HL-60/S4 treated with retinoic acid at 250 ng/mL for 4 days and 3 days (cell line): ENCODE results near the gene TMEM273.

ENCODE experiments used
- in situ Hi-C: fragments of 300-500 bp; cut with MboI; formaldehyde crosslinking; loops from 2 replicates; pipeline ENCODE4 v1.7.0; 2022; ENCODE audit warnings: low sequenced_read_pairs

TMEM273 gene

DNA sequence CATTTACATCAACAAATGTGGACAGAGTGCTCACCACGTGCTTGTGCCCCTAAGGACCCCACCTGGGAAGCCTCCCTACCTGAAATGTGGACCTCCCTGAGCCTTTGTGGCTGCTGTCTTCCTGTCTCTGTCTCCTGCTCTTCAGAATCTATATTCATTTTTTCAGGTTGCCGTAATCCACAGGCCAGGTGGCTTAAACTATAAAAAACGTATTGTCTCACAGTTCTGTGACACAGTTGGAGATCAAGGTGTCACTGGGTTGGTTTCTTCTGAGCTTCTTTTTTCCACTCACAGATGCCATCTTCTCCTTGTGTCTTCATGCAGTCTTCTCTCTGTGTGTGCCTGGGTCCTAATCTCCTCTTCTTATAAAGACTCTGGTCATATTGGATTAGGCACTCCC lies 67.3 kb downstream of the TMEM273 start:
- in situ Hi-C loops, result no loop called here

DNA sequence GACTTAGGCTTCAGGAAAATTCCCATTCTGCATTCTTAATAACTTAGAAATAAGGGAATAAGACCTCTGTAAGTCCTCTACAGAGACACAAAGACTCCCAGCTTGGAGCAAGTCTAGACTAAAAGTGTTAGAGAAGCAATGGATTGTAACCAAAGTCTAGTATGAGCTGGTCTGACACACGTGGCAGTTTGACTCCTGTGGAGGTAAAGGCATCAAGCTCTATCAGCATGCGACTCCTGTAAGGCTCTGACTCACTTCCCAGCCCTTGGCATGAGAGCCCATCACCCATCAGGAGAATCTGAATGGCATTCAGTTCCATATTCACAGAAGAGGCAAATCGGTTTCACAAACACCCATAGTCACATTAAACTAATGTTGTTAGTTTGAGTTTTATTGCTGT lies 68.4 kb downstream of the TMEM273 start:
- in situ Hi-C loops, result no loop called here

DNA sequence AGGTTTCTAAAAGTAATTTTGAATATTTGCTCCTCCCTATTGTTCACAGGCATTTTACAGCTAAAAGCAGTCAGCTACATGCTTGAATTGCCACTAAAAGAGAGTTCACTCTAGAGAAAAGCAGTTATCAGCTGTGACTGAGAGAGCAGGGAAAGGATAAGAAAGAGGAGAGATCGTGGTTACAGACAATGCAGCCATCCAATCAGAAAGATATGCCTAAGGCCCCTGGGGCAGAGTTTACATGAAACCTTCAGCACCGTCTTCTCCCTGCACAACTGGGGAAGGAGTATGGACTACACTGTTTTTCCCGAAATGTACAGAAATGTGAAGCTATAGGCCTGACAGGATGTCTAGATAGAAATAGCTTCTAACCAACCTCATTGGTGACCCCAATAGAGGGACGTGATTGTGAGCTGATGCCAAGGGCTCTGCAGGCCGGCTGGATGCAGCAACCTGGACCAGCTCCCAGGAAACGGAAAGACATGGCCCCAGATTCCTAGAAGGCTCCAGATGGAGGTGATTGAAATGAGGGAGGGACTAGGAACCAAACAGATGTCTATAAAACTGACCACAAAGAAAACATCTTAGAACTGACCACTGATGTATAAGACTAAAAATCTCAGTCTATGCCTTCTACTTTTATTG lies 69.6 kb downstream of the TMEM273 start:
- in situ Hi-C loops, result no loop called here

DNA sequence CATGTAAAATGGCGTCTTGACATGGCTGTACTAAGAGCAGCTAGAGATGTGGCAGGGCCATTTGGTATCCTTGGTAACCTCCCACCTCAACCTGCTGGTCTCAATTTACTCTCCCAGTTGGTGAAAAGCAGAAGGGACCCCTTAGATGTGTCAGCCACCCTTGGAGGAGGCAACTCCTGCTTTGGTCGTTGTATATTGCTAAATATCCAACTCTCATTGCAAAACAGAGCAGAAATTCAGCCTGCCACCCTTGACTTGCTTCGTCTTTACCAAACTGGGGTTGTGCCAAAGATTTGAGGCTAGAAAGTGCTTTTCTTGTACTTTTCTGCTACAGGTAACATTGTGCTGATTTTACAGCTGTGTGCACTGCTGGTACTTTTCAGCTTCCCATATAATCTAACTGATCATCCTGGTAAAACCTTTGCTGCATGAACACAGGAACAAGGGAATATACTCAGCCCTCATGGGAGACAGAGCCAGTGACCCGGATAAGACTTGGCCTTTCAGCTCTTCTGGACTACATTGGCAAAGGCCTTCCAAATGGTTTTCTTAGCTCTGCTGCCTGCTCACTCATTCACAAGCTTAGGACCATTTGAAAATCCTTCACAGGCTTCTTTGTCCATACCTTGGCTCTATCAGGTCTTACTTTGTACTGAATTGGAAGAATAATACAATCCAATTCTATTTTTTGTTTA lies 70.7 kb downstream of the TMEM273 start:
- in situ Hi-C loops, result no loop called here

GRCh38 chr10:49116509-49117375 lies 71.4 kb downstream of the TMEM273 start:
- in situ Hi-C loops, result no loop called here

- in situ Hi-C loops, result no loop called here
Observed at GRCh38 chr10:49115796-49116508, 72.2 kb downstream of the TMEM273 start.

- in situ Hi-C loops, result no loop called here
Observed at GRCh38 chr10:49115015-49115795, 73.0 kb downstream of the TMEM273 start, which contains the start of gene VSTM4. Gene VSTM4 (minus strand): TSS chr10:49115522. CDS start chr10:49115485, 37 bp downstream.

DNA sequence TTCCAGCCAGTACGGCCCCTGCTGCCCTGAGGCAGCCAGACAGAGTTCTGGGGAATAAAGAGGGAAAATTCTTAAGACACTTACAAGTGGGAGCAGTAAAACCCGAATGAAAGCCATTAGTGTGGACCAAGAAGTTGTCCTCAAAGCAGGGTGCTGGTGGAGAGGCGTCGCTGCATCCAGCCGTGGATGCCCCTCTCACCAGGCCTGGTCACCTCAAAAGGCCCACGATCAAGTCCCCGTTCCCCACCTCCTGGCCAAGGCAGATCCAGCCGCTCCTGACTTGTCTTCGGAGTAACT lies 73.5 kb downstream of the TMEM273 start:
- in situ Hi-C loops, result no loop called here

GRCh38 chr10:49113741-49114141 lies 74.5 kb downstream of the TMEM273 start:
- in situ Hi-C loops, result no loop called here

DNA sequence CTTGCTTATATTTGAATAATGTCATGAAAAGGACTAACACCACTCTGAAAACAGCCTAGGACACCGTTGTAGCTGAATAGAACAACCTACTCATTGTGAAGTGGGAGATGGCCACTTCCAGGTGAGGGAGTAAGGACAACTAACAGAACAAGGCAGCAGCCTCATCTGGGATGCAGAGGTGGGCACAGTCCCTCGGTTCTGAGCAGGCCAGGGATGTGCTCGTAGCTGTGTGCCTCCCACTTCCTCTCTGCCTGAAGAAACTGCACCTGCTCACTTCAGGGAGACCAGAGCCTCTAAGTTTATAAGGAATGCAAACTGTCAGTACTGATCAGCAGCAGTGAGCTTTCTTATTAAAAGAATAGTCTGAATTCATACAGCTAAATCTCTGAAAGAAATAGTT lies 75.3 kb downstream of the TMEM273 start:
- in situ Hi-C loops, result no loop called here

DNA sequence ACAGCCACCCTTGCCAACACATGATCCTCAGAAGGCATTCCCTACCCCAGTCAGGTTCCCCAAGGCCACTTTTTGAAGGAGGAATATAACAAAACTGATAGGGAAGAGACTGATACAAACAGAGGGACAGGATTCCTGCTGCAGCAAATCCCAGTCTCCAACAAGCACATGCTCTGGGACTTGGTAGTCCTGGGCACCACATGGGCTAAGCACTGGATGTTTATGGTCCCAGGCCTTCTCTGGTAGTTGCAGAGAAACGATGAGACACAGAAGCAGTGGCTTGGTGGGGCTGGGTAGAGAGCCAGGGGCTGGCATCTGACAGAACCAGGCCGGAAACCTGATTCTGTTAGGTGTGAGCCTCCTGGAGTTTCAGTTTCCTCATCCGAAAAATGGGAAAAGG lies 76.1 kb downstream of the TMEM273 start:
- in situ Hi-C loops, result no loop called here

GRCh38 chr10:49111320-49111698 lies 76.9 kb downstream of the TMEM273 start:
- in situ Hi-C loops, result no loop called here

DNA sequence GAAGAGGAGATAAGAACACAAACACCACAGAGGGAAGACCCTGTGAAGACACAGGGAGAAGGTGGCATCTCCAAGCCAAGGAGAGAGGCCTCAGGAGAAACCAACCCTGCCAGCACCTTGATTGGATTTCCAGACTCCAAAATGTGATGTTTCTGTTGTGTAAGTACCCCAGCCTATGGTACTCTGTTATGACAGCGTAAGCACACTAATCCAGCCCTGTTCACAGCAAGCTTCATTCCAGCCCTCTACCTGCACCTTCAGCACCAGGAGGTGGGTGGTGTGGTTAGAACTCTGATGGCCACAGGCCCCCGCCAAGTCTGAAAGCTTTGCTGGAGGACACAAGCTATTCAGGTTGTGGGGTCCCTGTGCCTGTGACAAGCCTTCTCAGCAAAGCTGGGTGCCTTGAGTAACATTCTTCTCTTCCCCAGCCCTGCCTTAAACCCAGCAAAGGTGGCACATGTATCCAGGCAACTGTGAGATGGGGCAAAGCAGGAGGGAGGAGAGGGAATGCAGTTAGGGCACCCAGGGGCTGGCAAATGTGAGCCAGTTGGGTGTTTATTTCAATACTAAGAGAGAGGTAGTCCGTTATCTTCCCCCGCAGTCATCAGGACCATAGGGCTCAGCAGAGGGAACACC lies 77.4 kb downstream of the TMEM273 start:
- in situ Hi-C loops, result no loop called here

- in situ Hi-C loops, result no loop called here
Observed at GRCh38 chr10:49109669-49110340, 78.4 kb downstream of the TMEM273 start.

GRCh38 chr10:49108656-49109055 lies 79.5 kb downstream of the TMEM273 start:
- in situ Hi-C loops, result no loop called here

GRCh38 chr10:49107887-49108267 lies 80.3 kb downstream of the TMEM273 start:
- in situ Hi-C loops, result no loop called here

- in situ Hi-C loops, result no loop called here
Observed at GRCh38 chr10:49107111-49107886, 80.9 kb downstream of the TMEM273 start.

DNA sequence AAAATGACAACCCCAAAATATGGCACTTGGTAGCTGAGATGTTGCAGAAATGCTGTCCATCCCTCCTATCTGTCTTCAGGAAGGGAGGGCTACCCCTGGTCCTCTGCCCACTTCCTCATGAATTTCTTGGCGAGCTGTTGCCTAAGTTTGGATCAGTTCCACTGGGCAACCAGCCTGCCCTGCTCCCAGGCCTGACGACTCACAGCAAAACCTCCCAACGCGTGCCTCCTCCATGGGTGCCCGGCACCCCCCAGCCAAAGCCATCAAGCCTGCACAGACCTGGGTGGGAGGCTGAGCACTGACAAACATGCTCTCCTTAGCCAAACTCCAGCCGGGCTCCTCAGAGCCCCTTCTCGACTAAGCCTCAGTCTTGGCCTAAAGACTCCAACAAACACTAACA lies 81.7 kb downstream of the TMEM273 start:
- in situ Hi-C loops, result no loop called here

- in situ Hi-C loops, result no loop called here
Observed at GRCh38 chr10:49105076-49105475, 83.1 kb downstream of the TMEM273 start.
